ENCODE data around the gene SRPK2.
A peak's percentile ranks its signal among the peaks of the same experiment; 100 is the strongest.

SRPK2 gene

DNA sequence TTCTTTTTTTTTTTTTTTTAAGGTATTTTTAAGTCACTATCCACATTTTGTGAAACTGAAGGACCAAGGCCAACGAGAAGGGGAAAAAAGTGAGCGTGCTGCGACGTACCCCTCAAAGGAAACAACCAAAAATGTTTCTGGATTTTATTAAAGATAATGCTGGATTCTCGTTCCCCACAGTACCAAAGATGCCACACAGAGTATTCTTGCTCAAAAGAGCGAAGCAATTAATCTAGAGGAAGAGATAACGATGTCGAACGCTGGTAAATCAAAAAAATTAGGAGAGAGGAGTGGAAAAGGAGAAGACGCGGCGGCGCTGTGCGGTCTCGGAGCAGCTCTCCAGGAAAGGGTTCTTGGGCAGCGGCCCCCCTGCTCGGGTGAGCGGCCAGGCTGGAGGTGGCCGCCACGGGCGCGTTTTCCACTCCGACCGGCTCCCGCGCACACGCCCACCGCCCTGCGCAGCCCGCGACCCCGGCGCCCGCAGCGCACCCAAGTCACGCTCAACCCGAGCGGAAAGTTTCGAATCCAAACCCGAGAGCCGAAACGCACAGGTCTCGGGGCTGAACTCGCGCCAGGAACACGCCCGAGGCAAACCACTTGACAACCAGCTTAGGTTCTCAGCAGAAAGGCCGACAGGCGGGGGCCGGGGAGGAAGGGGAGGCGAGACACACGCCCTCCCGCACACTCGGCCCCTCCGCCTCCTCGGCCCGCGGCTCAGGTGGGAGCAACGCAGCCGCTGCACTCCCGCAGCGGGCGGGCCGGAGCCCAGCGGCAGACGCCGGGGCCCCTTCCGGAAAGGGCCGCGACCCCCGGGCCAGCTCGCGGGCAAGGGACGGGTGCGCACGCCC is 989 bp downstream of the SRPK2 start (continued):
- TF ChIP-seq, protein P1, sequence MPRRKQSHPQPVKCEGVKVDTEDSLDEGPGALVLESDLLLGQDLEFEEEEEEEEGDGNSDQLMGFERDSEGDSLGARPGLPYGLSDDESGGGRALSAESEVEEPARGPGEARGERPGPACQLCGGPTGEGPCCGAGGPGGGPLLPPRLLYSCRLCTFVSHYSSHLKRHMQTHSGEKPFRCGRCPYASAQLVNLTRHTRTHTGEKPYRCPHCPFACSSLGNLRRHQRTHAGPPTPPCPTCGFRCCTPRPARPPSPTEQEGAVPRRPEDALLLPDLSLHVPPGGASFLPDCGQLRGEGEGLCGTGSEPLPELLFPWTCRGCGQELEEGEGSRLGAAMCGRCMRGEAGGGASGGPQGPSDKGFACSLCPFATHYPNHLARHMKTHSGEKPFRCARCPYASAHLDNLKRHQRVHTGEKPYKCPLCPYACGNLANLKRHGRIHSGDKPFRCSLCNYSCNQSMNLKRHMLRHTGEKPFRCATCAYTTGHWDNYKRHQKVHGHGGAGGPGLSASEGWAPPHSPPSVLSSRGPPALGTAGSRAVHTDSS (tag by site-specific recombination; IDR thresholded peaks at IDR 0.05), result no peak
- TF ChIP-seq, protein P2, sequence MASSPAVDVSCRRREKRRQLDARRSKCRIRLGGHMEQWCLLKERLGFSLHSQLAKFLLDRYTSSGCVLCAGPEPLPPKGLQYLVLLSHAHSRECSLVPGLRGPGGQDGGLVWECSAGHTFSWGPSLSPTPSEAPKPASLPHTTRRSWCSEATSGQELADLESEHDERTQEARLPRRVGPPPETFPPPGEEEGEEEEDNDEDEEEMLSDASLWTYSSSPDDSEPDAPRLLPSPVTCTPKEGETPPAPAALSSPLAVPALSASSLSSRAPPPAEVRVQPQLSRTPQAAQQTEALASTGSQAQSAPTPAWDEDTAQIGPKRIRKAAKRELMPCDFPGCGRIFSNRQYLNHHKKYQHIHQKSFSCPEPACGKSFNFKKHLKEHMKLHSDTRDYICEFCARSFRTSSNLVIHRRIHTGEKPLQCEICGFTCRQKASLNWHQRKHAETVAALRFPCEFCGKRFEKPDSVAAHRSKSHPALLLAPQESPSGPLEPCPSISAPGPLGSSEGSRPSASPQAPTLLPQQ (tag by site-specific recombination; IDR thresholded peaks at IDR 0.05), result peak; percentile 46; the same call in 1 of the 2 replicates
- peak; percentile 94 for TF ChIP-seq ZBTB8A (tag by site-specific recombination; IDR thresholded peaks at IDR 0.05)
- peak; percentile 53 for TF ChIP-seq SP2 (tag by site-specific recombination; IDR thresholded peaks at IDR 0.05)
- TF ChIP-seq ZNF391 (tag by site-specific recombination; IDR thresholded peaks at IDR 0.05; ENCODE audit: borderline replicate concordance, low read depth), result 0 out of 2 replicates have a peak, but pooled peaks have one; percentile 21
- peak; percentile 77 for TF ChIP-seq KLF8 (tag by site-specific recombination; IDR thresholded peaks at IDR 0.05)
- TF ChIP-seq ZIC2 (tag by site-specific recombination; IDR thresholded peaks at IDR 0.05), result peak; percentile 71
- peak; percentile 47 for TF ChIP-seq ZEB2 (tag by site-specific recombination; IDR thresholded peaks at IDR 0.05)
- TF ChIP-seq ZNF561 (tag by site-specific recombination; IDR thresholded peaks at IDR 0.05; ENCODE audit: borderline replicate concordance), result peak; percentile 71; the same call in 1 of the 2 replicates
- 0 out of 2 replicates have a peak, but pooled peaks have one; percentile 12 for TF ChIP-seq ZNF677 (tag by site-specific recombination; IDR thresholded peaks at IDR 0.05)

DNA sequence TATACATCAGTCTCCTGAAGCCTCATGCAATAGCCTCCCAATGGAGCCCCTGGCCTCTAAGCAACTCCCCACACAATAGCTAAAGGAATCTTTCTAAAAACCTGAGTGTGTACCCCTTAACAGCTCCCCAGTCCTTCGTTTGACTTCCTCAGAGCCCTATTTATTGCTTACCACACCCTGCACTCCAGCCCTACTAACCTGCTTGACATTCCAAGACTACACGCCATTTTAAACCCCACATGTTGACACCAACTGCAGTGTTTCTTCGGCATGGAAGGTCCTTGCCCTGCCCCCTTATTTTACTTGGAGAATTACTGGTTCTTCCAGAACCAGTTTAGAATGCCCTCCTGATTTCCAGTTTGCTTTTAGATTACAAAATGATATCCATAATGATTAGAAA is 10.8 kb downstream of the SRPK2 start:
- ChIA-PET CTCF (interaction anchor here (0.6 kb wide), 1 partner anchor 50 kb away, joined by 3 read pairs; no protein-coding TSS in a partner anchor), POLR2A (interaction anchor here (0.7 to 1.4 kb wide), 2 partner anchors 11 to 28 kb away, joined by 3 to 4 read pairs; partner anchors contain the start of gene SRPK2)
- H3K9me3 ChIP-seq (ENCODE audit: control insufficient read depth, insufficient read depth, low read depth, low read length), result no peaks in the 10 kb centered on the region
- no peaks in the 10 kb centered on the region; a peak in 1 of 3 replicates for H3K36me3 ChIP-seq (ENCODE audit: control insufficient read depth in 2 of 2, insufficient read depth in 1 of 2, low read length in 2 of 2)
- TF ChIP-seq, protein P3, sequence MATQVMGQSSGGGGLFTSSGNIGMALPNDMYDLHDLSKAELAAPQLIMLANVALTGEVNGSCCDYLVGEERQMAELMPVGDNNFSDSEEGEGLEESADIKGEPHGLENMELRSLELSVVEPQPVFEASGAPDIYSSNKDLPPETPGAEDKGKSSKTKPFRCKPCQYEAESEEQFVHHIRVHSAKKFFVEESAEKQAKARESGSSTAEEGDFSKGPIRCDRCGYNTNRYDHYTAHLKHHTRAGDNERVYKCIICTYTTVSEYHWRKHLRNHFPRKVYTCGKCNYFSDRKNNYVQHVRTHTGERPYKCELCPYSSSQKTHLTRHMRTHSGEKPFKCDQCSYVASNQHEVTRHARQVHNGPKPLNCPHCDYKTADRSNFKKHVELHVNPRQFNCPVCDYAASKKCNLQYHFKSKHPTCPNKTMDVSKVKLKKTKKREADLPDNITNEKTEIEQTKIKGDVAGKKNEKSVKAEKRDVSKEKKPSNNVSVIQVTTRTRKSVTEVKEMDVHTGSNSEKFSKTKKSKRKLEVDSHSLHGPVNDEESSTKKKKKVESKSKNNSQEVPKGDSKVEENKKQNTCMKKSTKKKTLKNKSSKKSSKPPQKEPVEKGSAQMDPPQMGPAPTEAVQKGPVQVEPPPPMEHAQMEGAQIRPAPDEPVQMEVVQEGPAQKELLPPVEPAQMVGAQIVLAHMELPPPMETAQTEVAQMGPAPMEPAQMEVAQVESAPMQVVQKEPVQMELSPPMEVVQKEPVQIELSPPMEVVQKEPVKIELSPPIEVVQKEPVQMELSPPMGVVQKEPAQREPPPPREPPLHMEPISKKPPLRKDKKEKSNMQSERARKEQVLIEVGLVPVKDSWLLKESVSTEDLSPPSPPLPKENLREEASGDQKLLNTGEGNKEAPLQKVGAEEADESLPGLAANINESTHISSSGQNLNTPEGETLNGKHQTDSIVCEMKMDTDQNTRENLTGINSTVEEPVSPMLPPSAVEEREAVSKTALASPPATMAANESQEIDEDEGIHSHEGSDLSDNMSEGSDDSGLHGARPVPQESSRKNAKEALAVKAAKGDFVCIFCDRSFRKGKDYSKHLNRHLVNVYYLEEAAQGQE (tag by site-specific recombination; IDR thresholded peaks at IDR 0.05), result no peak
- no peak for TF ChIP-seq FEZF1 (tag by site-specific recombination; IDR thresholded peaks at IDR 0.05)
- no peak for TF ChIP-seq ZNF274 (IDR thresholded peaks at IDR 0.05; ENCODE audit: low read length)
- no peak for TF ChIP-seq ZNF274 (tag by site-specific recombination; IDR thresholded peaks at IDR 0.05; ENCODE audit: borderline replicate concordance)
- no peak for TF ChIP-seq ZNF623 (tag by site-specific recombination; IDR thresholded peaks at IDR 0.05)
- no peak for TF ChIP-seq ZNF571 (tag by site-specific recombination; IDR thresholded peaks at IDR 0.05)
- no peak for TF ChIP-seq ZNF221 (tag by site-specific recombination; IDR thresholded peaks at IDR 0.05; ENCODE audit: borderline replicate concordance)
- no peak for TF ChIP-seq ZNF777 (tag by site-specific recombination; IDR thresholded peaks at IDR 0.05; ENCODE audit: borderline replicate concordance)
- TF ChIP-seq GLIS1 (tag by site-specific recombination; IDR thresholded peaks at IDR 0.05), result no peak
- no peak for TF ChIP-seq TCF7L2 (IDR thresholded peaks at IDR 0.05; ENCODE audit: borderline replicate concordance, low read depth, low read length)
- TF ChIP-seq TRIM28 (IDR thresholded peaks at IDR 0.05; ENCODE audit: borderline replicate concordance, low read length), result no peak
- TF ChIP-seq ZFP3 (tag by site-specific recombination; IDR thresholded peaks at IDR 0.05; ENCODE audit: low read depth), result no peak
- H3K4me1 ChIP-seq (ENCODE audit: control insufficient read depth, insufficient read depth, low read length), result no peaks in the 10 kb centered on the region
- H3K4me3 ChIP-seq (ENCODE audit: low read depth, low read length), result no peak overlapping the region
- H3K27ac ChIP-seq (ENCODE audit: extremely low read depth, low read depth, low read length), result no peak overlapping the region

All from HEK293 (cell line).